Stimulated activated CD8-positive, alpha-beta memory T cell treated with anti-CD3 and anti-CD28 coated beads, Interleukin-7, amount 100 ng/mL, for 24 hours (primary cell): ENCODE measurements around the gene TMEM108.

Experiments
- DNase-seq: peaks from one replicate; pipeline ENCODE4 v3.0.0-alpha.2; 2020; ENCODE audit warnings: low read depth

The TMEM108 gene

GRCh38 chr3:133360476-133360875 lies 322.3 kb downstream of the TMEM108 start:
- DNase-seq = no peak

GRCh38 chr3:133361011-133361410 lies 322.8 kb downstream of the TMEM108 start:
- no peak for DNase-seq

- DNase-seq = no peak
Measured at GRCh38 chr3:133361435-133361834, 323.2 kb downstream of the TMEM108 start.

GRCh38 chr3:133362539-133362938 lies 324.3 kb downstream of the TMEM108 start:
- DNase-seq = no peak

GRCh38 chr3:133364704-133365103 lies 326.5 kb downstream of the TMEM108 start:
- no peak for DNase-seq

GRCh38 chr3:133366921-133367320 lies 328.7 kb downstream of the TMEM108 start:
- no peak for DNase-seq

GRCh38 chr3:133367403-133367802 lies 329.2 kb downstream of the TMEM108 start:
- no peak for DNase-seq

GRCh38 chr3:133367956-133368355 lies 329.8 kb downstream of the TMEM108 start:
- DNase-seq = no peak

GRCh38 chr3:133368371-133369067 lies 330.3 kb downstream of the TMEM108 start:
- DNase-seq = no peak

GRCh38 chr3:133369068-133369440 lies 330.9 kb downstream of the TMEM108 start:
- no peak for DNase-seq

- no peak for DNase-seq
Measured at GRCh38 chr3:133371181-133371580, 333.0 kb downstream of the TMEM108 start.

GRCh38 chr3:133371676-133372075 lies 333.5 kb downstream of the TMEM108 start:
- no peak for DNase-seq

GRCh38 chr3:133374708-133375402 lies 336.7 kb downstream of the TMEM108 start:
- DNase-seq = no peak

- no peak for DNase-seq
Measured at GRCh38 chr3:133375403-133375745, 337.2 kb downstream of the TMEM108 start.

- DNase-seq = no peak
Measured at GRCh38 chr3:133376810-133377209, 338.6 kb downstream of the TMEM108 start.

- no peak for DNase-seq
Measured at GRCh38 chr3:133377396-133377795, 339.2 kb downstream of the TMEM108 start.

GRCh38 chr3:133379926-133380325 lies 341.7 kb downstream of the TMEM108 start:
- no peak for DNase-seq

GRCh38 chr3:133380481-133381225 lies 342.5 kb downstream of the TMEM108 start:
- no peak for DNase-seq

- DNase-seq = no peak
Measured at GRCh38 chr3:133381346-133382109, 343.3 kb downstream of the TMEM108 start.

GRCh38 chr3:133383175-133383574 lies 345.0 kb downstream of the TMEM108 start:
- DNase-seq = no peak

- no peak for DNase-seq
Measured at GRCh38 chr3:133383741-133384140, 345.6 kb downstream of the TMEM108 start.

- DNase-seq = no peak
Measured at GRCh38 chr3:133384331-133385027, 346.3 kb downstream of the TMEM108 start.
